H1 (cell line): ENCODE results near the gene GP5. TPM values are rescaled to one million over a fixed set of nuclear protein-coding genes. Genes with fewer than 3 reads are reported as not detected.

Source experiments
- ASH2L ChIP-seq: fragments of 200-600, 300-600 bp; sonication (generic); IDR thresholded peaks from one replicate; pipeline ENCODE4 v1.7.1; 2017; ENCODE audit warnings: low read length
- CTCF ChIP-seq, 3 experiments: IDR thresholded peaks; 1 replicate in 2 of 3; 2 replicates in 1 of 3; pipeline versions ENCODE4 v1.5.1 to v1.6.1; 2011; ENCODE audit warnings: low read length in 3 of 3, mild to moderate bottlenecking in 3 of 3, inconsistent platforms in 2 of 3, low read depth in 1 of 3, moderate library complexity in 1 of 3; ENCODE audit not compliant: insufficient read depth in 1 of 3; ENCODE audit errors: control extremely low read depth in 1 of 3
- E2F6 ChIP-seq: IDR thresholded peaks from 2 replicates; pipeline ENCODE4 v1.6.1; 2012; ENCODE audit warnings: inconsistent platforms
- EP300 ChIP-seq, 2 experiments: IDR thresholded peaks; 1 replicate in 1 of 2; 2 replicates in 1 of 2; pipeline ENCODE4 v1.6.1; 2011 to 2012; ENCODE audit warnings: low read depth in 2 of 2, low read length in 2 of 2, mild to moderate bottlenecking in 2 of 2, borderline replicate concordance in 1 of 2, inconsistent platforms in 1 of 2, moderate library complexity in 1 of 2
- GTF2F1 ChIP-seq: IDR thresholded peaks from 2 replicates; pipeline ENCODE4 v1.6.1; 2012; ENCODE audit warnings: low read depth, low read length, improper control_type of control experiment, borderline replicate concordance
- POU5F1 ChIP-seq: IDR thresholded peaks from 2 replicates; pipeline ENCODE4 v1.6.1; 2011; ENCODE audit warnings: low read depth, mild to moderate bottlenecking, low read length, moderate library complexity
- RBBP5 ChIP-seq: IDR thresholded peaks from 2 replicates; pipeline ENCODE4 v1.7.1; 2012; ENCODE audit warnings: low read depth, mild to moderate bottlenecking, inconsistent platforms, low read length, moderate library complexity, borderline replicate concordance
- SIN3A ChIP-seq, 2 experiments: IDR thresholded peaks in 1 of 2; conservative IDR thresholded peaks in 1 of 2; 2 replicates each; pipeline ENCODE4 v1.6.1; 2011 to 2012; ENCODE audit warnings: low read length in 2 of 2, improper control_type of control experiment in 1 of 2, low read depth in 1 of 2, mild to moderate bottlenecking in 1 of 2
- SRF ChIP-seq: IDR thresholded peaks from 2 replicates; pipeline ENCODE4 v1.6.1; 2011; ENCODE audit warnings: mild to moderate bottlenecking, low read depth, low read length, moderate library complexity
- polyA plus RNA-seq, 7 experiments: library from polyadenylated mRNA; depleted of rRNA in 3 of 7; stranded (reverse) in 5 of 7; unstranded in 2 of 7; fragments of >200 nt in 5 of 7; fragments of 200-250 nt in 2 of 7; gene quantifications; 1 replicate in 5 of 7; 2 replicates in 1 of 7; 4 replicates in 1 of 7; pipeline versions ENCODE4 v1.2.1 to v1.2.3, GENCODE V29; 2011 to 2013; ENCODE audit warnings: missing spikeins in 2 of 7, mixed read lengths in 2 of 7
- total RNA-seq: library from RNA; stranded (reverse); fragmentation: NEBNext Ultra II Directional; extraction: Animal tissue kit (Norgen Biotek cat#: 25700); gene quantifications from 2 replicates; pipeline ENCODE4 v1.2.1, GENCODE V29; 2021

The GP5 gene
- total and polyA plus RNA-seq, 2 of the 8 experiments (the other 6 are each of a cell fraction or from before 2014, with no cell fraction given): 0.13 to 0.14 TPM

DNA sequence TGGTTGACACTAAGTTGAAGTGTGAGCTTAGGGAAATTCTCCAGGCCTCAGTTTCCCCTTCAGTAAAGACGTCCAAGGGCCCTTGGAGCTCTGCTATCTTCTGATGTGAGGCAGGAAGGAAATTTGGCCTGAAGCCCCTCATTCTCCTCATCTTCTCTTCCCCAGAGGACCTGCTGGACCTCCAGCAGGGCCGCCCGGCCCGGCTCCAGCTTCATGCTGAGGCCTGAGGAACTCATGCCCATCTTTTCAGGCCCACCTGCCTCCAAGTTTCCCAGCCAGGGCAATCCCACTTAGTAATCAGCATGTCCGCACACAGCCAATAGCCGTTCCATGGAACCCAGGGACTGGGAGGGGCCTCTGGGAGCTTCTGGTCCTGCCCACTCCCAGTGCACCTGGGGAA lies 33.5 kb downstream of the GP5 start (continued):
- TF ChIP-seq EP300 (IDR thresholded peaks at IDR 0.05; ENCODE audit: borderline replicate concordance in 1 of 2, low read depth in 2 of 2, low read length in 2 of 2) (no peak), RBBP5 (no peak), POU5F1 (no peak), SRF (no peak), GTF2F1 (no peak), ASH2L (no peak), CTCF (IDR thresholded peaks at IDR 0.05; ENCODE audit: control extremely low read depth in 1 of 3, insufficient read depth in 1 of 3, low read depth in 1 of 3, low read length in 3 of 3) (no peak), SIN3A (conservative IDR thresholded peaks at IDR 0.05 in 1 of 2, IDR thresholded peaks at IDR 0.05 in 1 of 2; ENCODE audit: low read depth in 1 of 2, low read length in 2 of 2) (no peak), E2F6 (no peak)
